Measurements from ENCODE around the gene MAGI2.

The MAGI2 gene

GRCh38 chr7:78092331-78092730 is 1361.1 kb downstream of the MAGI2 start:
- no peak for TF ChIP-seq CTCF (conservative IDR thresholded peaks at IDR 0.05; ENCODE audit: low read depth, low read length)
- no peak for DNase-seq (ENCODE audit: low read depth)
- H3K4me3 ChIP-seq (ENCODE audit: low read depth, low read length), result no peak overlapping the region

GRCh38 chr7:78090616-78091015 is 1362.9 kb downstream of the MAGI2 start:
- DNase-seq (ENCODE audit: low read depth), result peak; percentile 4
- TF ChIP-seq CTCF (conservative IDR thresholded peaks at IDR 0.05; ENCODE audit: low read depth, low read length), result no peak
- H3K4me3 ChIP-seq (ENCODE audit: low read depth, low read length), result no peak overlapping the region

GRCh38 chr7:78083476-78084120 is 1369.9 kb downstream of the MAGI2 start:
- TF ChIP-seq CTCF (conservative IDR thresholded peaks at IDR 0.05; ENCODE audit: low read depth, low read length), result no peak
- no peak for DNase-seq (ENCODE audit: low read depth)
- no peak overlapping the region for H3K4me3 ChIP-seq (ENCODE audit: low read depth, low read length)

GRCh38 chr7:78082556-78082955 is 1370.9 kb downstream of the MAGI2 start:
- no peak for DNase-seq (ENCODE audit: low read depth)
- no peak for TF ChIP-seq CTCF (conservative IDR thresholded peaks at IDR 0.05; ENCODE audit: low read depth, low read length)
- H3K4me3 ChIP-seq (ENCODE audit: low read depth, low read length), result no peak overlapping the region

GRCh38 chr7:78081888-78082287 is 1371.6 kb downstream of the MAGI2 start:
- DNase-seq (ENCODE audit: low read depth), result no peak
- no peak overlapping the region for H3K4me3 ChIP-seq (ENCODE audit: low read depth, low read length)
- no peak for TF ChIP-seq CTCF (conservative IDR thresholded peaks at IDR 0.05; ENCODE audit: low read depth, low read length)

GRCh38 chr7:78081344-78081743 is 1372.1 kb downstream of the MAGI2 start:
- no peak overlapping the region for H3K4me3 ChIP-seq (ENCODE audit: low read depth, low read length)
- no peak for TF ChIP-seq CTCF (conservative IDR thresholded peaks at IDR 0.05; ENCODE audit: low read depth, low read length)
- DNase-seq (ENCODE audit: low read depth), result no peak

- TF ChIP-seq CTCF (conservative IDR thresholded peaks at IDR 0.05; ENCODE audit: low read depth, low read length), result no peak
- DNase-seq (ENCODE audit: low read depth), result no peak
- H3K4me3 ChIP-seq (ENCODE audit: low read depth, low read length), result no peak overlapping the region
These were observed 1372.7 kb downstream of the MAGI2 start for GRCh38 chr7:78080811-78081210.

All from choroid plexus epithelial cell (primary cell).